GM18507 (cell line): ENCODE measurements around the gene ANKS1B.

Source experiments
- DNase-seq: peaks from one replicate; pipeline ENCODE4 v3.0.0; 2011; ENCODE audit warnings: low read depth; ENCODE audit not compliant: insufficient read length; ENCODE audit errors: extremely low spot score
- FAIRE-seq: peaks from 2 replicates; lab custom pipeline; 2011; peaks lifted over from hg19 to GRCh38; lab: Jason Lieb, UNC

ANKS1B gene

GRCh38 chr12:99523853-99524252 is 460.9 kb downstream of the ANKS1B start:
- FAIRE-seq = no peak
- DNase-seq = no peak

DNA sequence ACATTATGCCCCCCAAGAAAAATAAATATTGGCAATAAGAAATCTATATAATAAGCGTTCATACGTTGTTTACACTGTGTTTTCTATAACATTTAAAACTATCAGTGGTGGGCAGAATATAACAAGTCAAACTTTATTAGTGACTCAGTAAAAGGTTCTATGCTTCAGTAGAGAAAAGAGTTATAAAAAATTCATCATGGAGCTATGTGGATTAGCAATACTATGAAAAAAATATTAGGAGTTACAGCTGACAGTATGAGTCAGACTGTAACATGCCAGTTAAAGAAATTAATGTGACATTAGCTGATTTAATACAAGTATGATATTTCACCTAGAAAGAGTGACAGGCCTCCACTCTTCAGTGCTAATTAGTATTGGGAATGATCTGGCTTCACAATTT is 462.3 kb downstream of the ANKS1B start:
- DNase-seq (no peak), FAIRE-seq (no peak)

GRCh38 chr12:99521664-99522063 is 463.1 kb downstream of the ANKS1B start:
- DNase-seq (no peak), FAIRE-seq (no peak)

DNA sequence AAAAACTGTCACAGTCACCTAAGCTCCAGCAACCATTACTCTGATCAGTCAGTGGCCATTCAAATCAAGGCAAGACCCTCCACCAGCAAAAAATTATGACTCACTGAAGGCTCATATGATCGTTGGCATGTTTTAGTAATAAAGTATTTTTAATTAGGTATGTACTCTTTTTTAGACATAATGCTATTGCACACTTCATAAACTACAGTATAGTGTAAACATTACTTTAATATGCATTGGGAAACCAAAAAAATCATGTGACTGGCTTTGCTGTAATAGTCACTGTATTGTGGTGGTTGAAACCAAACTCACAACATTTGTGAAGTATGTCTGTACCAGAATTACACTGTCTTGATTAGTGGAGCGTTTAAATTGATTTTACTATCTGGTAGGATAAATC is 471.7 kb downstream of the ANKS1B start:
- FAIRE-seq (no peak), DNase-seq (no peak)

- FAIRE-seq (no peak), DNase-seq (no peak)
These were observed 478.9 kb downstream of the ANKS1B start for GRCh38 chr12:99505805-99506204.

GRCh38 chr12:99498756-99499155 is 486.0 kb downstream of the ANKS1B start:
- no peak for DNase-seq
- no peak for FAIRE-seq

DNA sequence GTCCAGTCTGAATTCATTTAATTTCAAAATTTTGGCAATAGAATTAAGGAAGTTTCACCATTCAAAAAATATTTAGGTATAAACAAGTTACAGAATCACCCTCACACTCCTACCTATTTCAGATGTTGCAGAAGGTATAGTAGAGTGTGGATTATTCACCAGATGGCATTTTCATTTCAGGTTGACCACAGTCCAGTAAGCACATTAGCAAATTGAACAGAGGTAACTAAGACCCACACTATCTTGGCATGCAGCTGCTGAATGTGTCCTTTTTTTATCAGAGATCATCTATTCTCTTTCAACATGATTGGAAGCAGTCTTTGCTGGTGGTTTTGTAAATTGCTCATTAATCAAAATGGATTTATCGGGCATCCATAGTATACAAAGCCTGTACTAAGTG is 488.9 kb downstream of the ANKS1B start:
- DNase-seq (no peak), FAIRE-seq (no peak)

DNA sequence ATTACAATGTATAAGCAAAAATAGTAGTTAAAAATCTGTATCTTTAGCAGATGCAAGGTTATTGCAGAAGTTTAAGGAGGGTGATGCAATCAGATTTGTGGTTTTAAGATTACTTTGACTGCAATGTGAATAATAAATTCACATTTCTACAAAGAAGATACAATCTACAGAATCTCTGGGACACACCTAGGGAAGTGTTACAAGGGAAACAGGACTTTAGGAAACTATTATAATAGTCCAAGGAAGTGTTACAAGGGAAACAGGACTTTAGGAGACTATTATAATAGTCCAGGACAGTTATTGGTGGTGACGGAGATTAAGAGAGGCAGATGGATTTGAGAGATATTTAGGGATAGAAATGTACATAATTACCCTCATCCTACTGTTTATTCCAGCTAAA is 491.5 kb downstream of the ANKS1B start:
- FAIRE-seq (no peak), DNase-seq (no peak)

GRCh38 chr12:99486277-99486676 is 498.5 kb downstream of the ANKS1B start:
- FAIRE-seq (no peak), DNase-seq (no peak)

GRCh38 chr12:99479149-99479548 is 505.6 kb downstream of the ANKS1B start:
- no peak for DNase-seq
- no peak for FAIRE-seq

DNA sequence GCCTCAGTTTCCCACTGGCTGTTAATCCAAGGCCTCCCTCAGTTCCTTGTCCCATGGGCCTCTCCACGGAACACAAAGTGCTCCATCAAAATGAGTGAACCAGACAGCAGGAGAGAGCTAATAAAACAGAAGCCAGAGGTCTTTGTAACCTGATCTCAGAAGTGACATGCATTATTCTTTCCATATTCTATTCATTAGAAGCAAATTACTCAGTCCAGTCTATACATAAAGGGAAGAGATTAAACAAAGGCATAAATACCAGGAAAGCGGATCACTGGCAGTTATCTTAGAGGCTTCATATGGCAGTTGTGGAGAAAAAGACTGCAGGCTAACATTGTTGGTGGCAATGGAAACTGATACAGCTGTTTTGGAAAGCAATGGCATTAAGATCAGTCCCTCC is 507.8 kb downstream of the ANKS1B start:
- FAIRE-seq = no peak

GRCh38 chr12:99455350-99456035 is 529.2 kb downstream of the ANKS1B start:
- DNase-seq (no peak), FAIRE-seq (peak; percentile 54)

More for the DNA sequence above, 507.8 kb downstream of the ANKS1B start:
- no peak for DNase-seq

DNA sequence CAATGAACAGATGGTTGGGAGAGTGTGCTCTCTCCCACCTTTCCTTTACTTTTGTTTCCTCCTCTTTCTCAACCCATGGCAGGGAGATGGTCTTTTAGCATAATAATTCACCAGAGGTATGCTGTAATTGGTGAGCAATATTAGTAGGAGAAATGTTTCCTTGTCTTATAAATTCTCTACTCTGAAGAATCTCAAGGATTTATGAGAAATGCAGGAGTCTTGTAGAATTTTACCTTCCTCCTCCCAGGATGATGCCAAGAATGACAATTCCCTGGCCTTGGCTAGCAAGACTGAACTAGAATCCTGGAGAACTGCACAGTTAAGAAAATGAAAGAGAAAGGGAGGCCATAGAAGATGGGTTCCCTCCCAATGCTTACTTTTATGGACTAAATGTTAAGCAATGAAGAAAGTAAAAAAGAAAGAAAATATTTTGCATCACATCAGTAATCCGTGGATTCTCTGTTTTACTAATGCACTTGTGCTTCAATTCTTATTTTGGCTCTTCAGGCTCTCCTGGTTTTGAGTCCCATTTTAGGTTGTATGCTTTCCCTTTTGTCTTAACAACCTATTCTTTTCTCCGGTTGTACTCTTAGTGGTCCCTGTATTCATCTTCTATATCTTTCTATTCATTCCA is 530.1 kb downstream of the ANKS1B start:
- FAIRE-seq (peak; percentile 57), DNase-seq (no peak)

DNA sequence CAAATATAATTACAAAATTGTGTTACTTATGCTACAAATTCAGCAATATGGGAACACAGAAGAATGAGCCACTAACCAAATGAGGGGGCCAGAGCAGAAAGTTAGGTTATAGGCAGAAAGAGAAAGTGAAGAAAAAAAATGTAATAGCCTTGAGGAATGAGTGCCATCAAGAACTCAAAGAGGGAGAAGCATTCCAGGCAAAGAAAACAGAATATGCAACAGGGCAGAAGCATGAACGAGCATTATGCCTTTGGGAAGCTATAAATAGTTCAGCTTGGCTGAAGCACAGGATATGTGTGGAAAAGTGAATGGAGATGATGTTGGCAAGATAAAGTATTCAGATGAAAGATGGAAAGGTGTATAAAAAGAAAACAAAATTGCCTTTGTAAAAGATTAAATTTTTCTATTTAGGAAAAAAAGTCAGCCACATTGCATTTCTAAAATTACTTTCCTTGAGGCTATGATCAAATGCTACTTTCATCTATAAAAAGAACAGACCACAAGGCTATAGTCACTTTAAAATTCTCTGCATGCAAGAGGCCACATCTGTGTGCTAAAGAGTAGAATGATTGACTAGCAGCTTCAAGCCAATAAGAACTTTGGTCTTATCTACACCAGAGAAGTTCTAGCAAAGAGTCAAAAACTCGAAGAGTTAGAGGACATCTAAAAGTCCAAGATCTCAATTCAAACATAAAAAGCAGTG is 530.7 kb downstream of the ANKS1B start:
- FAIRE-seq (peak; percentile 80), DNase-seq (no peak)

- FAIRE-seq = no peak
- DNase-seq = no peak
These were observed 534.6 kb downstream of the ANKS1B start for GRCh38 chr12:99450036-99450630.

GRCh38 chr12:99444859-99445316 is 539.8 kb downstream of the ANKS1B start:
- DNase-seq = no peak
- no peak for FAIRE-seq

DNA sequence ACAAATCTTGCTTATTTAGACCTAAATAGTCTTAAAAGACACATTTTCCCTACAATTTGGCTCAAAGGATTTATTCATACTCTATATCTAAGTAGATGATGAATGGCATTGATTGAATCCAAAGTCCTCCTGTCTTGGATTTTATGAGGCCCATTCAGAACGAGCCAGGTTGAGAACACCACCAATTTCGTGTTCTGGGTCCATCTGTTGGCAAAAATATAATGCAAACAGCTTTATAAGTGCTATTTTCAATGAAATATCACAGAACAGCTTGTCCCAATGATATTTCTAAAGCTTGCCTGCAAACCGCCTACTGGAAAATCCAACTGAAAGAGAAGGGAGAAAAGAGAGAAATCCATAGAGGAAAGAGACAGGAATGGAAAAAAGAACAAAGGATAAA is 542.0 kb downstream of the ANKS1B start:
- FAIRE-seq (no peak), DNase-seq (no peak)

DNA sequence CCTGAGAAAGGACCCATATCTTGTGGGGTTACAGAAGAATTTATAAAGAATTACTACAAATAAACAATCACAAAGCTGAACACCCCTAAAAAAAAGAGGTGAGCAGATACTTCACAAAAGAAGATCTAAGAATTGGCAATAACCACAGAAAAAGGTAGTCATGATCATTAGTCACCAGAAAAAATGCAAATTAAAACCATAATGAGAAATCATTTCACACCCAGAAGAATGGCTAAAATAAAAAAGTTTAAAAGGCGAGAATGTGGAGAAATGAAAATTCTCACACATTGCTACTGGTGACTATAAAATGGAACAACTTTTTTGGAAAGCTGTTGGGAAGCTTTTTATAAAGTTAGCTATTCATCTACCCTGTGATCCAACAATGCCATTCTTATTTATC is 545.3 kb downstream of the ANKS1B start:
- FAIRE-seq = no peak
- no peak for DNase-seq

GRCh38 chr12:99436584-99436983 is 548.2 kb downstream of the ANKS1B start:
- peak; percentile 17 for DNase-seq

GRCh38 chr12:99435095-99435791 is 549.5 kb downstream of the ANKS1B start:
- DNase-seq (no peak), FAIRE-seq (no peak)

More at GRCh38 chr12:99436584-99436983, 548.2 kb downstream of the ANKS1B start:
- peak; percentile 97 for FAIRE-seq
